Uterus (tissue), 4 donors: ENCODE results near the gene CRB1. TPM values are rescaled to one million over a fixed set of nuclear protein-coding genes. Genes with fewer than 3 reads are reported as not detected.

Source experiments
- DNase-seq, 2 donors: peaks; one replicate each; pipeline ENCODE4 v3.0.0-alpha.2; 2019 to 2020
- H3K27ac ChIP-seq, 2 donors: fragments of 200-600 bp; sonication (generic); 1 replicate in 1 of 2; 2 replicates in 1 of 2; pipeline ENCODE4 v1.5.1; 2016 to 2018
- H3K27me3 ChIP-seq, 2 donors: fragments of 200-600 bp; sonication (generic); one replicate each; pipeline ENCODE4 v1.5.1; 2018 to 2019; ENCODE audit warnings: control low read depth in 1 of 2
- H3K36me3 ChIP-seq, 2 donors: fragments of 200-600 bp; sonication (generic); one replicate each; pipeline ENCODE4 v1.5.1; 2019; ENCODE audit warnings: control low read depth in 1 of 2
- H3K4me1 ChIP-seq, 2 donors: fragments of 200-600 bp; sonication (generic); one replicate each; pipeline ENCODE4 v1.5.1; 2018 to 2019; ENCODE audit warnings: control low read depth in 1 of 2
- H3K4me3 ChIP-seq, 2 donors: fragments of 200-600 bp; sonication (generic); 1 replicate in 1 of 2; 2 replicates in 1 of 2; pipeline ENCODE4 v1.5.1; 2018 to 2019; ENCODE audit warnings: mild to moderate bottlenecking in 1 of 2
- H3K9me3 ChIP-seq, 2 donors: fragments of 200-600 bp; sonication (generic); one replicate each; pipeline ENCODE4 v1.5.1; 2019; ENCODE audit warnings: control low read depth in 1 of 2
- POLR2A ChIP-seq, 2 donors: fragments of 450-650 bp; IDR thresholded peaks; one replicate each; pipeline ENCODE4 v1.6.1; 2016; ENCODE audit warnings: antibody characterized with exemption in 2 of 2, mild to moderate bottlenecking in 1 of 2, moderate library complexity in 1 of 2
- intact Hi-C: fragments of 100-400 bp; cut with DNase I; formaldehyde crosslinking; loops from one replicate; pipeline ENCODE4 v1.15.1; 2023; ENCODE audit warnings: low total_unique reads
- total RNA-seq, 4 donors: library from RNA; depleted of rRNA in 3 of 4; stranded (reverse); fragments of >200 nt in 3 of 4; gene quantifications; one replicate each; pipeline versions ENCODE4 v1.1.0 to v1.2.4, GENCODE V29; 2014 to 2023
- TF ChIP-seq, protein P1 (sequence below), 4 experiments: fragments of 200-600 bp in 2 of 4; fragments of 450-650 bp in 2 of 4; sonication (generic) in 2 of 4; IDR thresholded peaks; one replicate each; pipeline ENCODE4 v1.5.1; 2016 to 2019; ENCODE audit warnings: antibody characterized with exemption in 4 of 4, mild to moderate bottlenecking in 2 of 4, moderate library complexity in 1 of 4
- donor health status: DM: yes; HTN: yes; CAD: no.

Gene CRB1
- total RNA-seq, 4 donors from 2014 or later: 0.55 to 1.0 TPM; not detected in 2

GRCh38 chr1:197286634-197287033 lies 18.6 kb downstream of the CRB1 start:
- H3K36me3 ChIP-seq: no peaks in the 10 kb centered on the region
- H3K27me3 ChIP-seq: no peaks in the 10 kb centered on the region
- H3K4me3 ChIP-seq: no peak overlapping the region
- H3K4me1 ChIP-seq: no peaks in the 10 kb centered on the region
- intact Hi-C loops: no loop called here
- no peak for DNase-seq
- H3K27ac ChIP-seq: no peak overlapping the region
- TF ChIP-seq, protein P1, sequence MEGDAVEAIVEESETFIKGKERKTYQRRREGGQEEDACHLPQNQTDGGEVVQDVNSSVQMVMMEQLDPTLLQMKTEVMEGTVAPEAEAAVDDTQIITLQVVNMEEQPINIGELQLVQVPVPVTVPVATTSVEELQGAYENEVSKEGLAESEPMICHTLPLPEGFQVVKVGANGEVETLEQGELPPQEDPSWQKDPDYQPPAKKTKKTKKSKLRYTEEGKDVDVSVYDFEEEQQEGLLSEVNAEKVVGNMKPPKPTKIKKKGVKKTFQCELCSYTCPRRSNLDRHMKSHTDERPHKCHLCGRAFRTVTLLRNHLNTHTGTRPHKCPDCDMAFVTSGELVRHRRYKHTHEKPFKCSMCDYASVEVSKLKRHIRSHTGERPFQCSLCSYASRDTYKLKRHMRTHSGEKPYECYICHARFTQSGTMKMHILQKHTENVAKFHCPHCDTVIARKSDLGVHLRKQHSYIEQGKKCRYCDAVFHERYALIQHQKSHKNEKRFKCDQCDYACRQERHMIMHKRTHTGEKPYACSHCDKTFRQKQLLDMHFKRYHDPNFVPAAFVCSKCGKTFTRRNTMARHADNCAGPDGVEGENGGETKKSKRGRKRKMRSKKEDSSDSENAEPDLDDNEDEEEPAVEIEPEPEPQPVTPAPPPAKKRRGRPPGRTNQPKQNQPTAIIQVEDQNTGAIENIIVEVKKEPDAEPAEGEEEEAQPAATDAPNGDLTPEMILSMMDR (IDR thresholded peaks at IDR 0.05): no peak
- TF ChIP-seq POLR2A (IDR thresholded peaks at IDR 0.05): no peak
- H3K9me3 ChIP-seq: no peaks in the 10 kb centered on the region

- no peak overlapping the region for H3K27ac ChIP-seq
- TF ChIP-seq POLR2A (IDR thresholded peaks at IDR 0.05): no peak
- TF ChIP-seq, protein P1 (IDR thresholded peaks at IDR 0.05): no peak
- H3K36me3 ChIP-seq: no peaks in the 10 kb centered on the region
- no peak overlapping the region for H3K4me3 ChIP-seq
- intact Hi-C loops: no loop called here
- no peaks in the 10 kb centered on the region for H3K27me3 ChIP-seq
- no peak for DNase-seq
- H3K4me1 ChIP-seq: no peaks in the 10 kb centered on the region
- H3K9me3 ChIP-seq: no peaks in the 10 kb centered on the region
Observed at GRCh38 chr1:197287863-197288262, 19.8 kb downstream of the CRB1 start.

DNA sequence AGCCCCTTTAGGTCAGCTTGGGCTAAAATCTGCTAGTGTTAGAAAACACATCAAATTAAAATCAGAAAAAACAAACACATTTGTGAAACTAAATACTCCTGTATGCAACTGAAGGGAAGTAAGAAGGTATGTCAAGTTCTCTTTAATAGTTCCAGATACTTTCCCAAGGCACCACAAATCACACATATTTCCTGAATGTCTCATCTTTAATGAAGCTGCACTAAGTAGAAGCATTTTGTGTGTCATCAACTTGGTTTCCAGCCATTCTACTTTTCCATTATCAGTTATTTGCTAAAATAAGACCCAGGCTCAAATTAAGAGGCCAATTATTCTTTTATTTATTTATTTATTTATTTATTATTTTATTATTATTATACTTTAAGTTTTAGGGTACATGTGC lies 34.7 kb downstream of the CRB1 start:
- no peaks in the 10 kb centered on the region for H3K36me3 ChIP-seq
- H3K4me1 ChIP-seq: no peaks in the 10 kb centered on the region
- intact Hi-C loops: no loop called here
- no peak for DNase-seq
- H3K4me3 ChIP-seq: no peak overlapping the region
- H3K27me3 ChIP-seq: no peaks in the 10 kb centered on the region
- no peak overlapping the region for H3K27ac ChIP-seq
- TF ChIP-seq, protein P1 (IDR thresholded peaks at IDR 0.05): no peak
- TF ChIP-seq POLR2A (IDR thresholded peaks at IDR 0.05): no peak
- no peaks in the 10 kb centered on the region for H3K9me3 ChIP-seq

DNA sequence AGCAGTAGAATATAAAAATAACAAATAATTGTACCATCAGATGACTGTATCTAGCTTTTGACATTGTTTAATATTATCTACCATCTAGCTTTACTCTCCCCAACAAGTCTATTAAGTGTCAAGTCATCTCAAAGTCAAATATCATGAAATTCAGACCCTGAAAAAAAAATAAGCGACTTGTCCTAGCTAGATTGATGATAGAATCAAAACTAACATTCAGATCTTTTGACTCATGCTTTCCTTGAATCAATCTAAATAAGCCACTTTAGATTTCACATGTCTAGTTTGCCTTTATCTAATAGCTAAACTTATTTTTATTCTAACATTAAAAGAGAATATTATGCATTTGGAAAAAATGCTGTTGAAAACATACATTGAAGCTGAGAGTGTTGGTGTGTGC lies 35.4 kb downstream of the CRB1 start:
- intact Hi-C loops: no loop called here
- no peak overlapping the region for H3K27ac ChIP-seq
- TF ChIP-seq POLR2A (IDR thresholded peaks at IDR 0.05): no peak
- TF ChIP-seq, protein P1 (IDR thresholded peaks at IDR 0.05): no peak

GRCh38 chr1:197304638-197305200 lies 36.7 kb downstream of the CRB1 start:
- TF ChIP-seq POLR2A (IDR thresholded peaks at IDR 0.05): no peak
- TF ChIP-seq, protein P1 (IDR thresholded peaks at IDR 0.05): no peak
- Histone ChIP-seq H3K27me3 (no peaks in the 10 kb centered on the region), H3K36me3 (no peaks in the 10 kb centered on the region), H3K9me3 (no peaks in the 10 kb centered on the region), H3K27ac (no peak overlapping the region), H3K4me1 (no peaks in the 10 kb centered on the region), H3K4me3 (no peak overlapping the region)
- intact Hi-C loops: no loop called here
- no peak for DNase-seq

More for the DNA sequence above, 35.4 kb downstream of the CRB1 start:
- no peak for DNase-seq
- H3K27me3 ChIP-seq: no peaks in the 10 kb centered on the region
- H3K9me3 ChIP-seq: no peaks in the 10 kb centered on the region
- H3K4me1 ChIP-seq: no peaks in the 10 kb centered on the region
- H3K4me3 ChIP-seq: no peak overlapping the region
- H3K36me3 ChIP-seq: no peaks in the 10 kb centered on the region
